ENCODE measurements around the gene IMPA2.
"Not testable (repeated sequence)": the region's sequence is repeated elsewhere in the genome, so short reads cannot be mapped to it uniquely, and the experiment has no call there.

- TF ChIP-seq, protein P1, sequence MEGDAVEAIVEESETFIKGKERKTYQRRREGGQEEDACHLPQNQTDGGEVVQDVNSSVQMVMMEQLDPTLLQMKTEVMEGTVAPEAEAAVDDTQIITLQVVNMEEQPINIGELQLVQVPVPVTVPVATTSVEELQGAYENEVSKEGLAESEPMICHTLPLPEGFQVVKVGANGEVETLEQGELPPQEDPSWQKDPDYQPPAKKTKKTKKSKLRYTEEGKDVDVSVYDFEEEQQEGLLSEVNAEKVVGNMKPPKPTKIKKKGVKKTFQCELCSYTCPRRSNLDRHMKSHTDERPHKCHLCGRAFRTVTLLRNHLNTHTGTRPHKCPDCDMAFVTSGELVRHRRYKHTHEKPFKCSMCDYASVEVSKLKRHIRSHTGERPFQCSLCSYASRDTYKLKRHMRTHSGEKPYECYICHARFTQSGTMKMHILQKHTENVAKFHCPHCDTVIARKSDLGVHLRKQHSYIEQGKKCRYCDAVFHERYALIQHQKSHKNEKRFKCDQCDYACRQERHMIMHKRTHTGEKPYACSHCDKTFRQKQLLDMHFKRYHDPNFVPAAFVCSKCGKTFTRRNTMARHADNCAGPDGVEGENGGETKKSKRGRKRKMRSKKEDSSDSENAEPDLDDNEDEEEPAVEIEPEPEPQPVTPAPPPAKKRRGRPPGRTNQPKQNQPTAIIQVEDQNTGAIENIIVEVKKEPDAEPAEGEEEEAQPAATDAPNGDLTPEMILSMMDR (conservative IDR thresholded peaks at IDR 0.05 in 1 of 2, IDR thresholded peaks at IDR 0.05 in 1 of 2; ENCODE audit: extremely low read depth in 1 of 2, insufficient read depth in 1 of 2, low read depth in 1 of 2, low read length in 2 of 2) = not testable (repeated sequence)
- TF ChIP-seq EZH2 (IDR thresholded peaks at IDR 0.05; ENCODE audit: borderline replicate concordance, low read length) = not testable (repeated sequence)
These were observed 21.7 kb upstream of the IMPA2 start for GRCh38 chr18:11959651-11960050.
